HepG2 (cell line): ENCODE measurements around the gene GNB4. TPM values are rescaled to one million over a fixed set of nuclear protein-coding genes. Genes with fewer than 3 reads are reported as not detected.

Source experiments
- ATAC-seq: fragments of 200-7000 bp; cut with Tn5 transposase; 3 replicates; pipeline ENCODE4 v1.9.1; 2020; ENCODE audit warnings: mild to moderate bottlenecking, moderate library complexity
- BruUV-seq: library from RNA; stranded (reverse); fragments of 400-500 nt; replicated peaks from 2 replicates; lab custom pipeline; 2021; lab: Mats Ljungman, UMichigan
- CTCF ChIA-PET: fragments of 300-600 bp; formaldehyde crosslinking; extraction: SDS; loops from one replicate; lab custom pipeline; 2021; ENCODE audit warnings: low total read pairs, inconsistent platforms, low intra/inter-chr PET ratio; lab: Yijun Ruan, JAX
- POLR2A ChIA-PET: fragments of 350-600 bp; sonication (Branson Sonifier 250); formaldehyde crosslinking; loops from one replicate; lab custom pipeline; 2020; ENCODE audit warnings: antibody characterized with exemption, inconsistent platforms; lab: Yijun Ruan, JAX
- DNase-seq: peaks from one replicate; pipeline ENCODE4 v3.0.0-alpha.2; 2015; ENCODE audit warnings: low spot score
- FAIRE-seq: peaks from 3 replicates; lab custom pipeline; 2011; peaks lifted over from hg19 to GRCh38; lab: Jason Lieb, UNC
- H2AFZ ChIP-seq: one replicate; pipeline ENCODE4 v1.6.1; 2011; ENCODE audit warnings: low read length, inconsistent platforms
- H3K27ac ChIP-seq: fragments of 300-600 bp; 3 replicates; pipeline ENCODE4 v1.8.0; 2011; ENCODE audit warnings: mixed run types, mild to moderate bottlenecking, mixed read lengths, low read length, inconsistent platforms; ENCODE audit not compliant: insufficient read depth; ENCODE audit errors: extremely low read length
- H3K27me3 ChIP-seq, 2 experiments: fragments of 200-600 bp in 1 of 2; 2 replicates in 1 of 2; 3 replicates in 1 of 2; pipeline versions ENCODE4 v1.6.0 to v1.8.0; 2011; ENCODE audit warnings: low read length in 2 of 2, mild to moderate bottlenecking in 2 of 2, moderate library complexity in 2 of 2, inconsistent platforms in 1 of 2; ENCODE audit not compliant: insufficient read depth in 2 of 2, control insufficient read depth in 1 of 2
- H3K36me3 ChIP-seq, 2 experiments: fragments of 200-600 bp in 1 of 2; replicated peaks in 1 of 2; 2 replicates in 1 of 2; 3 replicates in 1 of 2; pipeline versions ENCODE4 v1.5.1 to v1.8.0; 2011; ENCODE audit warnings: low read length in 2 of 2, inconsistent platforms in 1 of 2; ENCODE audit not compliant: insufficient read depth in 2 of 2, control insufficient read depth in 1 of 2
- H3K4me1 ChIP-seq: 2 replicates; pipeline ENCODE4 v1.5.1; 2012; ENCODE audit warnings: low read length, inconsistent platforms; ENCODE audit not compliant: insufficient read depth
- H3K4me2 ChIP-seq: 2 replicates; pipeline ENCODE4 v1.6.0; 2011; ENCODE audit warnings: low read depth, low read length, inconsistent platforms
- H3K4me3 ChIP-seq, 3 experiments: fragments of 200-600 bp in 1 of 3; sonication (generic), shearing (Covaris generic) in 1 of 3; replicated peaks in 1 of 3; 2 replicates each; pipeline ENCODE4 v1.5.1; 2011 to 2016; ENCODE audit warnings: low read length in 3 of 3, inconsistent platforms in 2 of 3, low read depth in 2 of 3, mild to moderate bottlenecking in 2 of 3, control low read depth in 1 of 3, mixed read lengths in 1 of 3; ENCODE audit not compliant: insufficient read depth in 1 of 3
- H3K79me2 ChIP-seq: one replicate; pipeline ENCODE4 v1.6.1; 2011; ENCODE audit warnings: low read length, inconsistent platforms; ENCODE audit not compliant: insufficient read depth
- H3K9ac ChIP-seq: 2 replicates; pipeline ENCODE4 v1.6.0; 2011; ENCODE audit warnings: mild to moderate bottlenecking, low read depth, low read length, inconsistent platforms; ENCODE audit not compliant: insufficient read depth
- H3K9me3 ChIP-seq: 2 replicates; pipeline ENCODE4 v1.5.1; 2012; ENCODE audit warnings: mild to moderate bottlenecking, low read length
- H4K20me1 ChIP-seq: 2 replicates; pipeline ENCODE4 v1.6.0; 2011; ENCODE audit warnings: inconsistent platforms, mild to moderate bottlenecking, low read length, moderate library complexity; ENCODE audit not compliant: insufficient read depth
- CSRNP1 ChIP-seq: sonication (generic); formaldehyde crosslinking; IDR thresholded peaks from 2 replicates; pipeline ENCODE4 v1.8.1; 2023; ENCODE audit warnings: mild to moderate bottlenecking, missing genetic modification reagents
- GMEB2 ChIP-seq: IDR thresholded peaks from 2 replicates; pipeline ENCODE4 v1.6.1; 2016; ENCODE audit warnings: missing biosample characterization, missing genetic modification reagents, low read depth
- HES4 ChIP-seq: sonication (generic); formaldehyde crosslinking; IDR thresholded peaks from 2 replicates; pipeline ENCODE4 v1.9.0; 2021; ENCODE audit warnings: mild to moderate bottlenecking, missing genetic modification reagents, borderline replicate concordance
- JUN ChIP-seq: sonication (generic); formaldehyde crosslinking; IDR thresholded peaks from 2 replicates; pipeline ENCODE4 v1.4.0; 2020; ENCODE audit warnings: mild to moderate bottlenecking, missing genetic modification reagents
- JUND ChIP-seq: sonication (generic); formaldehyde crosslinking; IDR thresholded peaks from 2 replicates; pipeline ENCODE4 v1.8.0; 2022; ENCODE audit warnings: mild to moderate bottlenecking, missing genetic modification reagents
- KLF13 ChIP-seq: sonication (generic); formaldehyde crosslinking; IDR thresholded peaks from 2 replicates; pipeline ENCODE4 v1.4.0; 2020; ENCODE audit warnings: mild to moderate bottlenecking, missing genetic modification reagents
- MAFG ChIP-seq: sonication (generic); formaldehyde crosslinking; IDR thresholded peaks from 2 replicates; pipeline ENCODE4 v1.5.1; 2020; ENCODE audit warnings: mild to moderate bottlenecking, missing genetic modification reagents
- POLR2A ChIP-seq, 2 experiments: IDR thresholded peaks; 2 replicates each; pipeline ENCODE4 v1.6.1; 2011; ENCODE audit warnings: low read depth in 2 of 2, low read length in 2 of 2, mild to moderate bottlenecking in 1 of 2, moderate library complexity in 1 of 2; ENCODE audit not compliant: insufficient read depth in 1 of 2
- TEF ChIP-seq: sonication (generic); formaldehyde crosslinking; IDR thresholded peaks from 2 replicates; pipeline ENCODE4 v1.5.0; 2020; ENCODE audit warnings: missing genetic modification reagents
- TIGD3 ChIP-seq: sonication (generic); formaldehyde crosslinking; IDR thresholded peaks from 2 replicates; pipeline ENCODE4 v1.5.1; 2020; ENCODE audit warnings: mild to moderate bottlenecking, missing genetic modification reagents, borderline replicate concordance
- ZFP36 ChIP-seq: fragments of 150-350 bp; IDR thresholded peaks from 2 replicates; pipeline ENCODE4 v1.6.1; 2018; ENCODE audit warnings: borderline replicate concordance, low read length, low read depth; ENCODE audit not compliant: partially characterized antibody
- ZNF143 ChIP-seq: sonication (generic); formaldehyde crosslinking; IDR thresholded peaks from 2 replicates; pipeline ENCODE4 v1.4.0; 2020; ENCODE audit warnings: missing genetic modification reagents
- ZNF431 ChIP-seq: sonication (generic); formaldehyde crosslinking; IDR thresholded peaks from 2 replicates; pipeline ENCODE4 v1.9.0; 2022; ENCODE audit warnings: missing genetic modification reagents, low read depth, mild to moderate bottlenecking, borderline replicate concordance
- ZNF746 ChIP-seq: sonication (generic); formaldehyde crosslinking; IDR thresholded peaks from 2 replicates; pipeline ENCODE4 v1.8.0; 2022; ENCODE audit warnings: mild to moderate bottlenecking, missing genetic modification reagents
- ZNF780A ChIP-seq: sonication (generic); formaldehyde crosslinking; IDR thresholded peaks from 2 replicates; pipeline ENCODE4 v1.8.0; 2022; ENCODE audit warnings: mild to moderate bottlenecking, missing genetic modification reagents, moderate library complexity
- ZNF816 ChIP-seq: sonication (generic); formaldehyde crosslinking; IDR thresholded peaks from 2 replicates; pipeline ENCODE4 v1.8.0; 2022; ENCODE audit warnings: missing genetic modification reagents, mild to moderate bottlenecking, borderline replicate concordance
- in situ Hi-C: cut with HindIII; loops from 2 replicates; pipeline ENCODE4 v1.10.0; 2017; ENCODE audit warnings: low pct_unique_long_range_greater_than_20kb; ENCODE audit not compliant: extremely low pct_ligation_motif_present
- intact Hi-C: fragments of 100-400 bp; cut with micrococcal nuclease; formaldehyde crosslinking; loops from one replicate; pipeline ENCODE4 v1.10.0; 2022; ENCODE audit not compliant: unreplicated experiment
- polyA plus RNA-seq, 8 experiments: library from polyadenylated mRNA; depleted of rRNA in 3 of 8; stranded (reverse) in 7 of 8; unstranded in 1 of 8; fragments of >200 nt; fragmentation: Illumina TruSeq in 4 of 8; extraction: Trizol in 4 of 8; gene quantifications; 2 replicates each; pipeline versions ENCODE4 v1.2.1 to v1.2.3, GENCODE V29; 2011 to 2016; ENCODE audit warnings: low read depth in 4 of 8, missing spikeins in 1 of 8, mixed read lengths in 1 of 8; ENCODE audit not compliant: insufficient read depth in 1 of 8
- total RNA-seq, 5 experiments: library from RNA; depleted of rRNA; stranded (reverse); fragments of >200 nt; fragmentation: Illumina TruSeq; extraction: Trizol; gene quantifications; 2 replicates each; pipeline ENCODE4 v1.2.3, GENCODE V29; 2016; ENCODE audit warnings: low read depth in 1 of 5

The GNB4 gene
- total and polyA plus RNA-seq, 2 of the 13 experiments (the other 11 are each of a cell fraction or from before 2014, with no cell fraction given) = 0.07 to 0.13 TPM

- TF ChIP-seq MAFG (CRISPR knock-in tag) (no peak), ZNF143 (CRISPR knock-in tag) (no peak), ZNF816 (CRISPR knock-in tag) (no peak), JUN (CRISPR knock-in tag) (no peak), ZNF746 (no peak), ZNF431 (no peak), KLF13 (no peak), ZNF780A (CRISPR knock-in tag) (no peak), JUND (CRISPR knock-in tag) (no peak)
Measured at GRCh38 chr3:179414804-179415203, 36.5 kb downstream of the GNB4 start (continued).

- CTCF ChIA-PET = no interaction called here
- Histone ChIP-seq H4K20me1 (no peaks in the 10 kb centered on the region), H3K79me2 (no peaks in the 10 kb centered on the region), H3K4me1 (no peaks in the 10 kb centered on the region), H2AFZ (no peak overlapping the region), H3K4me2 (no peak overlapping the region), H3K27ac (no peak overlapping the region), H3K9me3 (no peaks in the 10 kb centered on the region), H3K27me3 (no peaks in the 10 kb centered on the region), H3K4me3 (no peak overlapping the region), H3K9ac (no peak overlapping the region), H3K36me3 (no peaks in the 10 kb centered on the region)
- DNase-seq (no peak), FAIRE-seq (no peak), ATAC-seq (no peak)
- POLR2A ChIA-PET = no interaction called here
- in situ Hi-C loops = no loop called here
- intact Hi-C loops = no loop called here
- no TSS peak for BruUV-seq
- no peak for TF ChIP-seq TEF
- TF ChIP-seq GMEB2 (CRISPR knock-in tag) = no peak
- TF ChIP-seq ZFP36 = no peak
- no peak for TF ChIP-seq MAFG (CRISPR knock-in tag)
- no peak for TF ChIP-seq TIGD3
- TF ChIP-seq CSRNP1 (CRISPR knock-in tag) = no peak
- TF ChIP-seq HES4 (CRISPR knock-in tag) = no peak
- no peak for TF ChIP-seq POLR2A (IDR thresholded peaks at IDR 0.05; ENCODE audit: insufficient read depth in 1 of 2, low read depth in 2 of 2, low read length in 2 of 2)
Measured at GRCh38 chr3:179410999-179411398, 40.3 kb downstream of the GNB4 start.
